GM19397 (cell line): ENCODE measurements around the gene GUCA2B.

Experiments used
- ATAC-seq: cut with Tn5 transposase; IDR thresholded peaks from one replicate; pipeline ENCODE4 v1.9.1; 2021; ENCODE audit warnings: mild to moderate bottlenecking, moderate library complexity; ENCODE audit not compliant: unreplicated experiment

The GUCA2B gene

DNA sequence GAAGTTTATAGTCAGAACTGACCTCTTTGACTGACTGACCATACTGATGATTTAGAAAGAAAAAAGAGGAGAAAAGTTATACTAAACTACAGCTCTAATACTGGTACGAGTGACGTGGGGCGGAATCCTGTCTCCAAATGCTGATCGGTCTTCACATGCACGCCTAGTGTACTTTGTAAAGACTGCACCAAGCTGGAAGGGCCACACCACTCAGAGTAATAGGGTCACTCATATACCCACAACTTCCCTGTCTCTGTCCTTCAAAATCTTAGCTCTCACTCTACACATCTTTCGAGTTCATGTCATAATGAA, 30.7 kb downstream of the GUCA2B start:
- ATAC-seq = no peak

DNA sequence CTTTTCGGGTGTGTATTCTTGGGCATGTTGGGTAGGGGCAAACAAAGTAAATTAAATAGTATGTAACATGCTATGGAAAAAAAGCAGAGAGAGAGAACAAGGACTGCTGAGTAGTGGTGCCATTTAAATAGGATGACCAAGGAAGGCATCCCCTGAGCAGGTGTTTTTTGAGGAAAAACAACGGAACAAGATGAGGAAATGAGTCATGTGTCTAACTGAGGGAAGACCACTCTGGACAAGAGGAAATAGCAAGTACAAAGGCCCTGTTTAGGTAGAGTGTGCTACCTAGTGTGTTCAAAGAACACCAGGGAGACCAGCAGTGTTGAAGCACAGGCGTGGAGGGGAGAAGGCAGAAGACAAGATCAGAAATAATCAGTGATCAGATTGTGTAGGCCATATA, 31.4 kb downstream of the GUCA2B start:
- ATAC-seq = no peak

DNA sequence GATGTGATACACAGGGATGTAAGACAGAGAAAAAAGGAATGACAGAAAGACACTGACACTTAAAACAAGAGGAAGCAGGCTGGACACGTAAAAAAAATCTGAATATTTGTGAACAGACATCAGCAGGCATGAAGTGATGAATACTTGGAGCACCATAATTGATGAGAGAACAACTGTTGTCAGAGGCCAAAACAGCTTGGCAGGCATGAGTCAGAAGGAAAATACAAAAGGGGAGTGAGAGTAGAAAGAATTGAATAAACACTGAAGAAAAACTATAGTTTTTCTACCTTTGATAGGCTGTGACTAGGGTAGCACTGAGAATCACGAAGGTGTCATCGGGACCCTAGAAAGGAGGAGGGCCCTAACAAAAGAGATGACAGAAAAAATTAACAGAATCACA, 32.9 kb downstream of the GUCA2B start:
- ATAC-seq = no peak

DNA sequence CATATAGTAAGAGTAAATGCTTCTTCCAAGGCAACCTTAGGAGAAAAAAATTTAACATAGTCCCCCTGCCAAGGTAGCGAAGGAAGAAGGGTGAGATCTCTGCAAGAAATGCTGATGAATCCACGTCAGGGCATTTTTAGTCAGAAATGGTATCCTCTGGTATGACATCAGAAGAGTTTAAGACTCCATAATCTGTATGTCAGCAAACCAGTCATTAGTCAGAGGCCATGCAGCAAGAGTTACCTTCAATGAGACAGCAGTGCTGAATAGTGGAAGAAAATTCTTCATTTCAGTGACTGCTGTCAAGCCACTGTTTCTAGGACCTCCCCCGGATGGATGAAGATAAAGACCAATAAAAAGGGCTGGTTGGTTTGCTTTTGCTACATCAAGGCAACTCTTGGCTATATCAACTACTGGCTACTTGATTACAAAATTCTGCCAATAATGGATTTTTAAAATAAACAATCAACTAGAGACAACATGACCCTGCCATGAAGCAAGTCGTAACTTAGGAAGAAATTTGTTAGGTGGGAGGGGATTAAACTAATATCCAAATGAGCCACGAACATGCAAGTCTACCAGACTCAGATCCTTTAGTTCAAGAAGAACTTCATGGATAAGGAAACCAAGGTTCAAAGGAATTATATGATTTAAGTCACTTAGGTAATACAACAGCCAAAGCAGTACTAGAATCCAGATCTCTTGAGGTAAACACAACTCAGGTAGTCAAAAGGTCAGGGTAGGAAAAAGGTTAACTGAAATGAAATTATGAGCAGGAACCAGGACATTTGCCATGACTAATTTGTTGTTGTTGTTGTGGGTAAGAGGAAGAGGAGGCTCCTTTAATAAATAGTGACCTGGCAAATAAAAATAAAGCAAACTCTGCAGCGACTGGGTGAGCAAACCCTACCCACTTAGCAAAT, 37.0 kb downstream of the GUCA2B start:
- ATAC-seq = no peak

DNA sequence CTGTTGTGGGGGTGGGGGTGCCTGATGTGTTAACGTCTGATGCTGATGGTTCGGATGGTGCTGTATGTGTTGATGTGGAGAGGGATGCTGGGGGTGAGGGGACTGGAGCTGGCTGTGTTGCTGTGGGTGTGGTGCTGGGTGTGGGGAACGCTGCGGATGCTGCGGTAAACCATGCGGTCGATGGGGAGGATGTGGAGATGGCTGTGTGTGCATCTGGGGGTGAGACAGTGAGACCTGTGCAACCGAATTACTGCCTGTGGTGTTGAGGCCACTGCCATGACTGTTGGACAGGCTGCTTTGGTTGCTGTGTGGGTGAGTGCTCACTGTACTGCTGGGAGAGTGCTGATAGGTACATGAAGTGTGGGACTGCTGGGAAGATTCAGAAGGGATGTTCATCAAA, 38.1 kb downstream of the GUCA2B start:
- ATAC-seq = no peak

DNA sequence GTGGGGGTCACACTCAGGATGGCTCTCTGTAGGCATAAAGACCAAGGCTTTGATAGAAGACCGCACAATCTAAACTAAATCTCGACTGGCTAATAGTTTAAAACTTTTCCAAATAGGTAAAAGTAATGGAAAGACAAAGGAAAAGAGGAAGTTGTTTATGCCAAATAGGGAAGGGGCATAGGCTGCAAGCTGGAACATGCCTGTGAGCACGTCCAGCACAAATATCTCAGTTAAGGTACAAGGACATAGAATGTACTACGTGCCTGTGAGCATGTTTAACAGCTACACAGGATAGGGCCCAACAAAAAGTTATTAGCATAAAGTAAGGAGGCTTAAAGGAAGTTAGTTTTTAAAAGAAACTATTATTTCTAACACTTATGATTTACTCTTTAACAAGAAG, 38.9 kb downstream of the GUCA2B start:
- no peak for ATAC-seq

DNA sequence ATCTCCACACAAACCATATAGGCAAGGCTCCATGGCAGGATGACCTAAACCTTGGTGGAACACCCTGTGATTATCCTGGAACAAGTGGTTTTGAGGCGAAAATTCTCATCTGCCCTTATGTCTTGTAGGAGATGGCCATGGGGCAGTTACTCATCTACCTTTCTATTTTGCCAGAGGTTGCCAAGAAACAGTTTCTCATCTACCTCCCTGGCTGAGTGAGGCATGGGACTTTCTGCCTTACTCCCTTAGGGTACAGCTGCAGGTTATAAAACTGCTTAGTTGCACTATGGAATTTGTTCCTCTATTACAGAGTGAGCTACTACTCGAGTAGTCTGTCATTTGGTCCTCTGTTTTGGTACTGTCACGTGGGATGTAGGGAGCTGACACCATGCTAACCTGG, 42.6 kb downstream of the GUCA2B start:
- no peak for ATAC-seq

DNA sequence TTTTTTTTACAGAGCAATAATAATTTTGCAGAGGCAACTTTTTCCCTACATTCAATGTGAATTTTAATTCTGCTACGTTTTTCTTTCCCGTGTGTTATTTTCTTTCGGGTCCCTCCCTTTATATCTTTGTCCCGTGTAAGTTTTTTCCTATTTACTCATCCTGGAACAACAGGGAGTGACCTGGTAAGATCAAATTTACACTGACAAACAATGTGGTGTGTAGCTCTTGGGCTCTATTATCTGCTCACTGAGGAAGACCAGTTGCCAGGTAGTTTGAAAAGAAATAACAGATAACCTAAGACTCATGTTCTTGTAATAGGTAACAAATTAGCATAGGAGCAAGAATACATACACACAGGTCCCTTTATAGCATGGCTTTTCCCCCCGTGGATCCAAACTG, 45.0 kb downstream of the GUCA2B start:
- ATAC-seq = no peak

DNA sequence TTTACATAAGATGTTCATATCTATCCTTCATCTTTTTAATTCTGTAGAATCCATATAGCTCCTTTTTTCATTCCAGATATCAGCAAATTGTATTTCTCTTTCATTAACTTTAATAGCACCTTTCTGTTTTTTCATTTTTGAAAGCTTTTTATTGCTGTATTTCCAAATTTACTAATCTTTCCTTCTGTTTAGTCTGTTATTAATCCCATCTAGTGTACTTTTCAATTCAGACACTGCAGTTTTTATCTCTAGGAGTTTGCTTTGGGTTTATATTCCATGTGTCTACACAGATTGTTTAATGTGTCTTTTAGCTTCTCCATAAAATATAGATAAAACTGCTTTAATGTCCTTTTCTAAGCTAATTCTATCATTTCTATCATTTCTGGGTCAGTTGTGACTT, 48.8 kb downstream of the GUCA2B start:
- ATAC-seq = no peak
